Liver (tissue), 9 donors: ENCODE results near the gene FAT1. TPM values are rescaled to one million over a fixed set of nuclear protein-coding genes. Genes with fewer than 3 reads are reported as not detected.

Experiments
- DNase-seq: peaks from one replicate; pipeline ENCODE4 v3.0.0-alpha.2; 2017; ENCODE audit warnings: low spot score
- H3K27ac ChIP-seq, 2 donors: one replicate each; pipeline ENCODE4 v1.7.0; 2013; ENCODE audit warnings: inconsistent platforms in 2 of 2, low read length in 2 of 2, control low read depth in 1 of 2, low read depth in 1 of 2, mild to moderate bottlenecking in 1 of 2
- H3K27me3 ChIP-seq, 4 donors: one replicate each; pipeline versions ENCODE4 v1.6.1 to v1.7.0; 2013; ENCODE audit warnings: low read length in 3 of 4, inconsistent platforms in 1 of 4, mild to moderate bottlenecking in 1 of 4, moderate library complexity in 1 of 4; ENCODE audit not compliant: control insufficient read depth in 4 of 4, insufficient read depth in 4 of 4
- H3K36me3 ChIP-seq, 4 donors: one replicate each; pipeline versions ENCODE4 v1.6.1 to v1.7.0; 2013; ENCODE audit warnings: low read length in 3 of 4, mild to moderate bottlenecking in 3 of 4, low read depth in 1 of 4, moderate library complexity in 1 of 4; ENCODE audit not compliant: control insufficient read depth in 4 of 4, insufficient read depth in 3 of 4
- H3K4me1 ChIP-seq, 4 donors: one replicate each; pipeline versions ENCODE4 v1.6.1 to v1.7.0; 2013; ENCODE audit warnings: low read length in 3 of 4, mild to moderate bottlenecking in 3 of 4, moderate library complexity in 1 of 4; ENCODE audit not compliant: control insufficient read depth in 4 of 4, insufficient read depth in 4 of 4
- H3K4me3 ChIP-seq, 3 donors: one replicate each; pipeline versions ENCODE4 v1.6.1 to v1.7.0; 2013; ENCODE audit warnings: low read length in 3 of 3, control low read depth in 1 of 3, low read depth in 1 of 3, mild to moderate bottlenecking in 1 of 3
- H3K9ac ChIP-seq, 2 donors: one replicate each; pipeline ENCODE4 v1.7.0; 2013; ENCODE audit warnings: low read length in 2 of 2, mild to moderate bottlenecking in 2 of 2, moderate library complexity in 2 of 2, control low read depth in 1 of 2, low read depth in 1 of 2
- H3K9me3 ChIP-seq, 4 donors: one replicate each; pipeline versions ENCODE4 v1.6.1 to v1.7.0; 2013; ENCODE audit warnings: low read length in 3 of 4; ENCODE audit not compliant: control insufficient read depth in 4 of 4
- FOXA1 ChIP-seq: IDR thresholded peaks from 2 replicates; pipeline ENCODE4 v1.6.1; 2016; ENCODE audit warnings: antibody characterized with exemption
- FOXA2 ChIP-seq: IDR thresholded peaks from 2 replicates; pipeline ENCODE4 v1.6.1; 2016; ENCODE audit warnings: antibody characterized with exemption
- GABPA ChIP-seq, 2 donors: IDR thresholded peaks in 1 of 2; conservative IDR thresholded peaks in 1 of 2; 2 replicates each; pipeline ENCODE4 v1.6.1; 2016; ENCODE audit warnings: antibody characterized with exemption in 2 of 2, mild to moderate bottlenecking in 1 of 2, moderate library complexity in 1 of 2
- HNF4A ChIP-seq, 2 donors: conservative IDR thresholded peaks; 2 replicates each; pipeline ENCODE4 v1.6.1; 2016; ENCODE audit warnings: antibody characterized with exemption in 2 of 2, mild to moderate bottlenecking in 2 of 2
- JUND ChIP-seq, 2 donors: IDR thresholded peaks; 2 replicates each; pipeline ENCODE4 v1.6.1; 2016; ENCODE audit warnings: antibody characterized with exemption in 2 of 2
- NR2F2 ChIP-seq: IDR thresholded peaks from 2 replicates; pipeline ENCODE4 v1.6.1; 2016; ENCODE audit warnings: antibody characterized with exemption
- RAD21 ChIP-seq, 2 donors: IDR thresholded peaks; 2 replicates each; pipeline ENCODE4 v1.6.1; 2016; ENCODE audit warnings: antibody characterized with exemption in 2 of 2, mild to moderate bottlenecking in 2 of 2
- RXRA ChIP-seq, 2 donors: IDR thresholded peaks; 2 replicates each; pipeline ENCODE4 v1.6.1; 2017 to 2018; ENCODE audit warnings: antibody characterized with exemption in 2 of 2, mild to moderate bottlenecking in 1 of 2
- SP1 ChIP-seq: IDR thresholded peaks from 2 replicates; pipeline ENCODE4 v1.6.1; 2018; ENCODE audit warnings: antibody characterized with exemption, mild to moderate bottlenecking
- TAF1 ChIP-seq: conservative IDR thresholded peaks from 2 replicates; pipeline ENCODE4 v1.6.1; 2016; ENCODE audit warnings: antibody characterized with exemption, mild to moderate bottlenecking
- YY1 ChIP-seq: IDR thresholded peaks from 2 replicates; pipeline ENCODE4 v1.6.1; 2016; ENCODE audit warnings: antibody characterized with exemption, mild to moderate bottlenecking
- whole genome bisulfite sequencing: extraction: QIAGEN DNeasy Blood & Tissue Kit; methylation state at CpG from one replicate; pipeline ENCODE4 v1.1.7; 2013; 5-methylcytosine and 5-hydroxymethylcytosine counted together
- polyA plus RNA-seq, 2 donors: library from polyadenylated mRNA; stranded (reverse) in 1 of 2; unstranded in 1 of 2; fragments of 200-250 nt in 1 of 2; fragments of >200 nt in 1 of 2; fragmentation: Nextera tagmentation in 1 of 2; extraction: Ambion mirVana in 1 of 2; gene quantifications; one replicate each; pipeline versions ENCODE4 v1.2.1 to v1.2.3, GENCODE V29; 2013 to 2015
- total RNA-seq, 2 donors: library from RNA; depleted of rRNA; stranded (reverse); fragments of >200 nt; gene quantifications; one replicate each; pipeline ENCODE4 v1.2.3, GENCODE V29; 2014
- TF ChIP-seq, protein P1 (sequence below): IDR thresholded peaks from 2 replicates; pipeline ENCODE4 v1.6.1; 2016; ENCODE audit warnings: antibody characterized with exemption
- TF ChIP-seq, protein P2 (sequence below): IDR thresholded peaks from 2 replicates; pipeline ENCODE4 v1.6.1; 2016; ENCODE audit warnings: antibody characterized with exemption
- TF ChIP-seq, protein P3 (sequence below): IDR thresholded peaks from 2 replicates; pipeline ENCODE4 v1.6.1; 2016; ENCODE audit warnings: antibody characterized with exemption, mild to moderate bottlenecking
- donor health status: healthy.
- donor health status: healthy.
- donor health status: healthy.
- donor health status: healthy.
- donor health status: healthy.

FAT1 gene
- total and polyA plus RNA-seq, 4 donors, result 10.0 to 48.0 (median 30.0) TPM

DNA sequence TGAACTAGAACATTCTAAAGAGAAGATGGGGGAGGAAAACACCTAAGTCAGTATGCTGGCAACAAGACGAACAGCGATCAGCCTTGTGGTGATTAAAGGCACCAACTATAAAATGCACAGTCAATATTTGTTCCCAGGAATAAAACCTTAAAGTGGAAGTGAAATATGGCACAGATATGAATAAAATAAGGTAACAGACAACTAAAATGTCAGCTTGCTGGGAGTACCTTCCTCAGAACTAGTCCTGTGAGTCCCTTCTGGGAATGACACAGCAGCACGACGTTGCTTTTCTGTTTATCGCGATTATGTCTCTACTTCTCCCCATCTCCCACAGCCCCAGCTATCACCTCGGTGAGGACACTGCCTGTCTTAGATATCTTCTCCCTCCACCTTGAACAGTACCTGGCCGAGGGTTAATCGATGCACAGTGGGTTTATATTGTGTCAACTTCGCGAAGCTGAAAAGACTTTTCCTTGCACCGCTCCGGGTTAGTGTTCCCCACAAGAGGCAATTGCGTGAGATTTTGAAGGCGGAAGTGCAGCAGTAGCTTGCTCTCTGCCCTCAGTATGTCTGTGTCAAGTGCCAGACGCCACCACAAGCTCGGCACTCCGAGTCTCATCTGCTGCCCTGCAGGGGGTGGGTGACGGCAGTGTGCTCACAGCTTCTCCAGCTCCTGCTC, 185.7 kb downstream of the FAT1 start:
- Histone ChIP-seq H3K27ac (no peak overlapping the region), H3K9me3 (peaks cover under 1 to 5% (median 4%) of the 10 kb centered on the region in 4 donors), H3K4me1 (no peaks in the 10 kb centered on the region), H3K4me3 (no peak overlapping the region), H3K9ac (no peak overlapping the region), H3K36me3 (no peaks in the 10 kb centered on the region), H3K27me3 (no peaks in the 10 kb centered on the region)
- no peak for TF ChIP-seq NR2F2
- TF ChIP-seq FOXA1, result no peak
- TF ChIP-seq FOXA2, result no peak
- TF ChIP-seq JUND (IDR thresholded peaks at IDR 0.05), result no peak
- no peak for TF ChIP-seq GABPA (IDR thresholded peaks at IDR 0.05 in 1 of 2, conservative IDR thresholded peaks at IDR 0.05 in 1 of 2)
- TF ChIP-seq YY1, result no peak
- TF ChIP-seq, protein P1, sequence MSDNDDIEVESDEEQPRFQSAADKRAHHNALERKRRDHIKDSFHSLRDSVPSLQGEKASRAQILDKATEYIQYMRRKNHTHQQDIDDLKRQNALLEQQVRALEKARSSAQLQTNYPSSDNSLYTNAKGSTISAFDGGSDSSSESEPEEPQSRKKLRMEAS, result no peak
- no peak for TF ChIP-seq SP1
- no peak for TF ChIP-seq RAD21 (IDR thresholded peaks at IDR 0.05)
- no peak for TF ChIP-seq RXRA (IDR thresholded peaks at IDR 0.05)
- no peak for TF ChIP-seq TAF1
- TF ChIP-seq, protein P2, sequence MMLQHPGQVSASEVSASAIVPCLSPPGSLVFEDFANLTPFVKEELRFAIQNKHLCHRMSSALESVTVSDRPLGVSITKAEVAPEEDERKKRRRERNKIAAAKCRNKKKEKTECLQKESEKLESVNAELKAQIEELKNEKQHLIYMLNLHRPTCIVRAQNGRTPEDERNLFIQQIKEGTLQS, result no peak
- no peak for TF ChIP-seq HNF4A (conservative IDR thresholded peaks at IDR 0.05)
- TF ChIP-seq, protein P3, sequence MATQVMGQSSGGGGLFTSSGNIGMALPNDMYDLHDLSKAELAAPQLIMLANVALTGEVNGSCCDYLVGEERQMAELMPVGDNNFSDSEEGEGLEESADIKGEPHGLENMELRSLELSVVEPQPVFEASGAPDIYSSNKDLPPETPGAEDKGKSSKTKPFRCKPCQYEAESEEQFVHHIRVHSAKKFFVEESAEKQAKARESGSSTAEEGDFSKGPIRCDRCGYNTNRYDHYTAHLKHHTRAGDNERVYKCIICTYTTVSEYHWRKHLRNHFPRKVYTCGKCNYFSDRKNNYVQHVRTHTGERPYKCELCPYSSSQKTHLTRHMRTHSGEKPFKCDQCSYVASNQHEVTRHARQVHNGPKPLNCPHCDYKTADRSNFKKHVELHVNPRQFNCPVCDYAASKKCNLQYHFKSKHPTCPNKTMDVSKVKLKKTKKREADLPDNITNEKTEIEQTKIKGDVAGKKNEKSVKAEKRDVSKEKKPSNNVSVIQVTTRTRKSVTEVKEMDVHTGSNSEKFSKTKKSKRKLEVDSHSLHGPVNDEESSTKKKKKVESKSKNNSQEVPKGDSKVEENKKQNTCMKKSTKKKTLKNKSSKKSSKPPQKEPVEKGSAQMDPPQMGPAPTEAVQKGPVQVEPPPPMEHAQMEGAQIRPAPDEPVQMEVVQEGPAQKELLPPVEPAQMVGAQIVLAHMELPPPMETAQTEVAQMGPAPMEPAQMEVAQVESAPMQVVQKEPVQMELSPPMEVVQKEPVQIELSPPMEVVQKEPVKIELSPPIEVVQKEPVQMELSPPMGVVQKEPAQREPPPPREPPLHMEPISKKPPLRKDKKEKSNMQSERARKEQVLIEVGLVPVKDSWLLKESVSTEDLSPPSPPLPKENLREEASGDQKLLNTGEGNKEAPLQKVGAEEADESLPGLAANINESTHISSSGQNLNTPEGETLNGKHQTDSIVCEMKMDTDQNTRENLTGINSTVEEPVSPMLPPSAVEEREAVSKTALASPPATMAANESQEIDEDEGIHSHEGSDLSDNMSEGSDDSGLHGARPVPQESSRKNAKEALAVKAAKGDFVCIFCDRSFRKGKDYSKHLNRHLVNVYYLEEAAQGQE, result no peak
- DNase-seq, result no peak
- 75% methylated on average over 19 of the region's 19 CpGs for WGBS

Other genes with a start within 250 kb of the FAT1 start
- gene MTNR1A, start 168.3 kb downstream of the FAT1 start, total RNA-seq, result not detected
- gene MTNR1A, start 168.3 kb downstream of the FAT1 start, polyA plus RNA-seq, result not detected